HCT116 (cell line): ENCODE measurements around the gene OSGIN1. TPM values are rescaled to one million over a fixed set of nuclear protein-coding genes. Genes with fewer than 3 reads are reported as not detected.

Experiments used
- ATAC-seq: fragments of 200-7000 bp; cut with Tn5 transposase; 2 replicates; pipeline ENCODE4 v1.9.1; 2020; ENCODE audit warnings: mild to moderate bottlenecking, moderate library complexity
- Bru-seq: library from RNA; stranded (reverse); fragments of 400-500 nt; gene quantifications from one replicate; lab custom pipeline; 2021; lab: Mats Ljungman, UMichigan
- BruChase-seq, 2 experiments: library from RNA; stranded (reverse); fragments of 400-500 nt; gene quantifications; one replicate each; lab custom pipeline; 2021; lab: Mats Ljungman, UMichigan
- BruUV-seq: library from RNA; stranded (reverse); fragments of 400-500 nt; replicated peaks from 2 replicates; lab custom pipeline; 2021; lab: Mats Ljungman, UMichigan
- CTCF ChIA-PET: fragments of 300-600 bp; sonication (Branson Sonifier 250); formaldehyde crosslinking; loops from one replicate; lab custom pipeline; 2021; ENCODE audit warnings: antibody characterized with exemption; lab: Charles Lee
- POLR2A ChIA-PET: fragments of 300-600, 350-600 bp; sonication (Branson Sonifier 250); formaldehyde crosslinking; loops from one replicate; lab custom pipeline; 2021; ENCODE audit warnings: antibody characterized with exemption; lab: Charles Lee
- RAD21 ChIA-PET, 2 experiments: fragments of 300-600 bp; sonication (Branson Sonifier 250); formaldehyde crosslinking; loops; one replicate each; lab custom pipeline; 2023; ENCODE audit warnings: low total read pairs in 2 of 2; ENCODE audit not compliant: uncharacterized antibody in 2 of 2, unreplicated experiment in 2 of 2, low non-redundant PET in 1 of 2; lab: Charles Lee
- DNase-seq: peaks from one replicate; pipeline ENCODE4 v3.0.0-alpha.2; 2010; ENCODE audit warnings: low read depth, low spot score
- H2AFZ ChIP-seq: fragments of 200-600 bp; shearing (Covaris generic), sonication (generic); 2 replicates; pipeline ENCODE4 v1.6.1; 2017; ENCODE audit warnings: low read depth, mixed run types, mixed read lengths, antibody characterized with exemption, low read length; ENCODE audit not compliant: poor library complexity, severe bottlenecking
- H3K27ac ChIP-seq: 2 replicates; pipeline ENCODE4 v1.5.1; 2012; ENCODE audit warnings: low read depth, low read length
- H3K27me3 ChIP-seq: fragments of 200-600 bp; sonication (generic); 2 replicates; pipeline ENCODE4 v1.6.1; 2016; ENCODE audit warnings: mixed run types, low read length, mixed read lengths; ENCODE audit not compliant: insufficient read depth
- H3K36me3 ChIP-seq, 2 experiments: fragments of 200-500 bp in 1 of 2; fragments of 200-600 bp in 1 of 2; sonication (Bioruptor generic) in 1 of 2; sonication (generic) in 1 of 2; 2 replicates each; pipeline versions ENCODE4 v1.5.1 to v1.6.1; 2014 to 2016; ENCODE audit warnings: low read length in 2 of 2, inconsistent platforms in 1 of 2, mixed read lengths in 1 of 2, mixed run types in 1 of 2; ENCODE audit not compliant: insufficient read depth in 2 of 2, control insufficient read depth in 1 of 2
- H3K4me1 ChIP-seq, 2 experiments: fragments of 200-600 bp in 1 of 2; sonication (generic) in 1 of 2; 2 replicates each; pipeline versions ENCODE4 v1.5.1 to v1.6.1; 2012 to 2017; ENCODE audit warnings: low read length in 2 of 2, inconsistent platforms in 1 of 2, mild to moderate bottlenecking in 1 of 2, mixed read lengths in 1 of 2, mixed run types in 1 of 2, moderate library complexity in 1 of 2; ENCODE audit not compliant: insufficient read depth in 2 of 2, control insufficient read depth in 1 of 2
- H3K4me2 ChIP-seq: fragments of 200-600 bp; sonication (generic); 2 replicates; pipeline ENCODE4 v1.6.1; 2017; ENCODE audit warnings: mixed run types, low read length, mixed read lengths
- H3K4me3 ChIP-seq, 2 experiments: fragments of 200-600 bp in 1 of 2; sonication (generic) in 1 of 2; replicated peaks in 1 of 2; 2 replicates each; pipeline ENCODE4 v1.5.1; 2011 to 2016; ENCODE audit warnings: low read length in 2 of 2, control low read depth in 1 of 2, low read depth in 1 of 2, mild to moderate bottlenecking in 1 of 2, mixed read lengths in 1 of 2, mixed run types in 1 of 2
- H3K79me2 ChIP-seq: fragments of 200-600 bp; sonication (generic); 2 replicates; pipeline ENCODE4 v1.6.1; 2017; ENCODE audit warnings: mild to moderate bottlenecking, mixed run types, low read length, moderate library complexity, mixed read lengths; ENCODE audit not compliant: insufficient read depth
- H3K9ac ChIP-seq: fragments of 200-600 bp; sonication (generic); 2 replicates; pipeline ENCODE4 v1.6.1; 2016; ENCODE audit warnings: low read length, mixed read lengths
- H3K9me2 ChIP-seq: fragments of 200-600 bp; sonication (generic), shearing (Covaris generic); 2 replicates; pipeline ENCODE4 v1.6.1; 2017; ENCODE audit warnings: mixed run types, mild to moderate bottlenecking, moderate library complexity; ENCODE audit not compliant: insufficient read depth
- H3K9me3 ChIP-seq, 2 experiments: fragments of 200-500 bp in 1 of 2; fragments of 200-600 bp in 1 of 2; sonication (Bioruptor generic) in 1 of 2; sonication (generic) in 1 of 2; 2 replicates each; pipeline ENCODE4 v1.6.1; 2014 to 2017; ENCODE audit warnings: low read length in 2 of 2, mixed read lengths in 2 of 2, inconsistent platforms in 1 of 2, low read depth in 1 of 2, mild to moderate bottlenecking in 1 of 2, mixed run types in 1 of 2, moderate library complexity in 1 of 2; ENCODE audit not compliant: control insufficient read depth in 1 of 2, insufficient read depth in 1 of 2
- H4K20me1 ChIP-seq: fragments of 200-600 bp; sonication (generic), shearing (Covaris generic); 2 replicates; pipeline ENCODE4 v1.6.1; 2017; ENCODE audit warnings: mixed run types, mild to moderate bottlenecking, moderate library complexity; ENCODE audit not compliant: insufficient read depth
- CBX3 ChIP-seq: IDR thresholded peaks from 2 replicates; pipeline ENCODE4 v1.6.1; 2012; ENCODE audit warnings: low read depth
- CEBPB ChIP-seq: IDR thresholded peaks from 2 replicates; pipeline ENCODE4 v1.6.1; 2012; ENCODE audit warnings: low read depth
- CTCF ChIP-seq, 3 experiments: fragments of 200-600 bp in 1 of 3; sonication (generic) in 1 of 3; IDR thresholded peaks in 2 of 3; conservative IDR thresholded peaks in 1 of 3; 2 replicates each; pipeline ENCODE4 v1.5.1; 2012 to 2017; ENCODE audit warnings: low read depth in 2 of 3, low read length in 2 of 3, antibody characterized with exemption in 1 of 3, borderline replicate concordance in 1 of 3, control low read depth in 1 of 3, mild to moderate bottlenecking in 1 of 3, mixed read lengths in 1 of 3, mixed run types in 1 of 3, moderate library complexity in 1 of 3; ENCODE audit not compliant: insufficient read depth in 1 of 3
- ELF1 ChIP-seq: IDR thresholded peaks from 2 replicates; pipeline ENCODE4 v1.6.1; 2012; ENCODE audit warnings: low read depth, borderline replicate concordance
- EZH2phosphoT487 ChIP-seq: fragments of 200-600 bp; IDR thresholded peaks from 2 replicates; pipeline ENCODE4 v1.6.1; 2018; ENCODE audit warnings: antibody characterized with exemption, borderline replicate concordance
- FOSL1 ChIP-seq: IDR thresholded peaks from 2 replicates; pipeline ENCODE4 v1.6.1; 2012; ENCODE audit warnings: low read depth
- JUND ChIP-seq: IDR thresholded peaks from 2 replicates; pipeline ENCODE4 v1.6.1; 2012
- MAX ChIP-seq: IDR thresholded peaks from 2 replicates; pipeline ENCODE4 v1.6.1; 2012
- POLR2A ChIP-seq: IDR thresholded peaks from 2 replicates; pipeline ENCODE4 v1.7.0; 2011; ENCODE audit warnings: borderline replicate concordance; ENCODE audit not compliant: insufficient read depth, insufficient read length; ENCODE audit errors: extremely low read depth
- POLR2AphosphoS5 ChIP-seq: IDR thresholded peaks from 2 replicates; pipeline ENCODE4 v1.6.1; 2011; ENCODE audit warnings: mild to moderate bottlenecking, low read depth, low read length, moderate library complexity
- REST ChIP-seq: IDR thresholded peaks from 2 replicates; pipeline ENCODE4 v1.6.1; 2012; ENCODE audit warnings: low read depth
- SIN3A ChIP-seq: IDR thresholded peaks from 2 replicates; pipeline ENCODE4 v1.6.1; 2012; ENCODE audit warnings: low read depth
- SP1 ChIP-seq: IDR thresholded peaks from 2 replicates; pipeline ENCODE4 v1.6.1; 2012; ENCODE audit warnings: low read depth
- SRF ChIP-seq: IDR thresholded peaks from 2 replicates; pipeline ENCODE4 v1.6.1; 2012; ENCODE audit warnings: low read depth
- ZBTB33 ChIP-seq: IDR thresholded peaks from 2 replicates; pipeline ENCODE4 v1.6.1; 2011; ENCODE audit warnings: mild to moderate bottlenecking, low read length, moderate library complexity; ENCODE audit not compliant: insufficient replicate concordance; ENCODE audit errors: extremely low read depth
- ZFX ChIP-seq: fragments of 450-650 bp; IDR thresholded peaks from 2 replicates; pipeline ENCODE4 v1.6.1; 2017
- ZNF274 ChIP-seq: fragments of 200-500 bp; sonication (Bioruptor generic); IDR thresholded peaks from 2 replicates; pipeline ENCODE4 v1.6.1; 2014; ENCODE audit warnings: mild to moderate bottlenecking, low read depth, low read length, inconsistent platforms
- intact Hi-C: fragments of 100-400 bp; cut with micrococcal nuclease; formaldehyde crosslinking; loops from 2 replicates; pipeline ENCODE4 v1.10.0; 2022
- long read RNA-seq: library from polyadenylated mRNA; unstranded; transcript quantifications from one replicate; pipeline ENCODE4 v2.0.0, GENCODE V29; 2021; ENCODE audit not compliant: unreplicated experiment
- polyA plus RNA-seq: library from polyadenylated mRNA; unstranded; fragments of >200 nt; gene quantifications from 2 replicates; pipeline ENCODE4 v1.2.1, GENCODE V29; 2012; ENCODE audit warnings: missing spikeins
- total RNA-seq: library from RNA; stranded (reverse); gene quantifications from one replicate; pipeline ENCODE4 v1.2.1, GENCODE V29; 2021; ENCODE audit not compliant: unreplicated experiment

Gene OSGIN1
- total RNA-seq (19.8 TPM), Bru-seq, nascent RNA (percentile 67 among the genes with signal in this experiment), BruChase-seq, experiment 1, labeled RNA remaining after a 6-hour chase (percentile 53 among the genes with signal in this experiment), BruChase-seq, experiment 2, labeled RNA remaining after a 2-hour chase (percentile 59 among the genes with signal in this experiment)
- 21.7 and 26.8 TPM in 2 replicates for polyA plus RNA-seq
- long read RNA-seq, transcript OSGIN1-203 (6 exons, 1,940 nt), result major isoform, 8 of 18 reads
- long read RNA-seq, partial matches to known transcripts, result 4 of 18 reads
- long read RNA-seq, other reads (novel, unspliced or antisense), result 6 of 18 reads

- Histone ChIP-seq H3K9me2 (no peaks in the 10 kb centered on the region), H3K79me2 (no peaks in the 10 kb centered on the region; the same call in 1 of the 2 replicates), H3K4me3 (peak within 1 kb of the TSS; percentile 66 to 77), H3K4me2 (peak within 1 kb of the TSS; percentile 92), H3K9me3 (no peaks in the 10 kb centered on the region), H3K27me3 (no peaks in the 10 kb centered on the region), H3K36me3 (no peaks in the 10 kb centered on the region), H3K27ac (peak within 1 kb of the TSS; percentile 88), H2AFZ (peak within 1 kb of the TSS; percentile 18), H3K4me1 (peaks cover 20 to 31% of the 10 kb centered on the region in 2 experiments), H3K9ac (peak within 1 kb of the TSS; percentile 74), H4K20me1 (no peaks in the 10 kb centered on the region)
- intact Hi-C loops, result loop anchor here (1.0 to 10.0 kb wide), 3 partner anchors 27 to 552 kb away; partner anchors contain the start of gene MEAK7
- ATAC-seq (peak; percentile 82), DNase-seq (peak; percentile 93)
- ChIA-PET RAD21 (interaction anchor here in 1 of 2 experiments (1.7 kb wide), 1 partner anchor 26 kb away, joined by 4 read pairs; no protein-coding TSS in a partner anchor), POLR2A (interaction anchor here (0.6 to 2.2 kb wide), 7 partner anchors 9 to 1199 kb away, joined by 3 to 10 read pairs (median 4); no protein-coding TSS in a partner anchor), CTCF (interaction anchor here (0.8 to 2.2 kb wide), 23 partner anchors 9 to 580 kb away, joined by 3 to 18 read pairs (median 5); partner anchors contain the start of gene TAF1C)
- BruUV-seq, result no TSS peak
- TF ChIP-seq FOSL1 (no peak), JUND (no peak), CBX3 (no peak), POLR2A (peak; percentile 82), EZH2phosphoT487 (no peak), SIN3A (no peak), POLR2AphosphoS5 (peak; percentile 96), REST (no peak), SP1 (no peak), SRF (no peak), MAX (no peak), ZBTB33 (peak; percentile 10), ELF1 (no peak), ZNF274 (no peak), ZFX (no peak), CTCF (IDR thresholded peaks at IDR 0.05 in 2 of 3, conservative IDR thresholded peaks at IDR 0.05 in 1 of 3; ENCODE audit: borderline replicate concordance in 1 of 3, insufficient read depth in 1 of 3, low read depth in 2 of 3, low read length in 2 of 3) (no peak), CEBPB (no peak)
These were observed at the start of gene OSGIN1 for GRCh38 chr16:83952940-83953795. OSGIN1 (plus strand) TSS chr16:83953240; CDS start chr16:83957672, 4,432 bp downstream.
